ENCODE results near the gene THUMPD3.

- TF ChIP-seq SUZ12 (IDR thresholded peaks at IDR 0.05) (no peak), HDGF (IDR thresholded peaks at IDR 0.05; ENCODE audit: borderline replicate concordance) (no peak), SP1 (IDR thresholded peaks at IDR 0.05) (no peak), PKNOX1 (IDR thresholded peaks at IDR 0.05) (no peak), FOXA1 (IDR thresholded peaks at IDR 0.05) (no peak), CTBP1 (IDR thresholded peaks at IDR 0.05; ENCODE audit: borderline replicate concordance) (no peak)
Observed at GRCh38 chr3:9397906-9398699, 35.2 kb downstream of the THUMPD3 start.
